KMS-11 (cell line): ENCODE measurements around the gene SKAP2.

Experiments
- H2AFZ ChIP-seq: fragments of 200-600 bp; sonication (generic); 2 replicates; pipeline ENCODE4 v1.6.1; 2016; ENCODE audit warnings: antibody characterized with exemption, mixed run types, low read depth
- H3K27ac ChIP-seq: fragments of 200-600 bp; sonication (generic); 2 replicates; pipeline ENCODE4 v1.6.1; 2016; ENCODE audit warnings: mild to moderate bottlenecking, mixed run types
- H3K27me3 ChIP-seq: fragments of 200-600 bp; sonication (generic); 2 replicates; pipeline ENCODE4 v1.6.1; 2017; ENCODE audit warnings: mild to moderate bottlenecking, low read depth, mixed run types, moderate library complexity; ENCODE audit not compliant: insufficient read depth
- H3K36me3 ChIP-seq: fragments of 200-600 bp; sonication (generic); 2 replicates; pipeline ENCODE4 v1.6.1; 2017; ENCODE audit warnings: mild to moderate bottlenecking, mixed run types; ENCODE audit not compliant: insufficient read depth
- H3K4me1 ChIP-seq: fragments of 200-600 bp; sonication (generic); 2 replicates; pipeline ENCODE4 v1.6.1; 2016; ENCODE audit warnings: mild to moderate bottlenecking, low read depth, mixed run types; ENCODE audit not compliant: poor library complexity, severe bottlenecking
- H3K4me2 ChIP-seq: fragments of 200-600 bp; sonication (generic); 2 replicates; pipeline ENCODE4 v1.7.0; 2016; ENCODE audit warnings: mild to moderate bottlenecking, mixed run types
- H3K4me3 ChIP-seq: fragments of 200-600 bp; sonication (generic); IDR thresholded peaks from 2 replicates; pipeline ENCODE4 v1.6.1; 2017; ENCODE audit warnings: low read depth, low read length, mixed read lengths; ENCODE audit not compliant: insufficient read depth
- H3K79me2 ChIP-seq: fragments of 200-600 bp; sonication (generic); 2 replicates; pipeline ENCODE4 v1.6.1; 2016; ENCODE audit warnings: low read depth, mixed run types; ENCODE audit not compliant: insufficient read depth
- H3K9ac ChIP-seq: fragments of 200-600 bp; sonication (generic); 2 replicates; pipeline ENCODE4 v1.6.1; 2016; ENCODE audit warnings: mild to moderate bottlenecking, mixed run types
- H4K20me1 ChIP-seq: fragments of 200-600 bp; sonication (generic); 2 replicates; pipeline ENCODE4 v1.6.1; 2016; ENCODE audit warnings: mild to moderate bottlenecking, mixed run types; ENCODE audit not compliant: insufficient read depth
- TF ChIP-seq, protein P1 (sequence below): fragments of 200-600 bp; sonication (generic); conservative IDR thresholded peaks from 2 replicates; pipeline ENCODE4 v1.6.1; 2017; ENCODE audit warnings: low read depth, mild to moderate bottlenecking, antibody characterized with exemption, low read length, moderate library complexity, mixed read lengths

Gene SKAP2

GRCh38 chr7:26633557-26633956 lies 230.8 kb downstream of the SKAP2 start:
- no peak overlapping the region for H3K4me3 ChIP-seq
- H2AFZ ChIP-seq: no peak overlapping the region
- TF ChIP-seq, protein P1, sequence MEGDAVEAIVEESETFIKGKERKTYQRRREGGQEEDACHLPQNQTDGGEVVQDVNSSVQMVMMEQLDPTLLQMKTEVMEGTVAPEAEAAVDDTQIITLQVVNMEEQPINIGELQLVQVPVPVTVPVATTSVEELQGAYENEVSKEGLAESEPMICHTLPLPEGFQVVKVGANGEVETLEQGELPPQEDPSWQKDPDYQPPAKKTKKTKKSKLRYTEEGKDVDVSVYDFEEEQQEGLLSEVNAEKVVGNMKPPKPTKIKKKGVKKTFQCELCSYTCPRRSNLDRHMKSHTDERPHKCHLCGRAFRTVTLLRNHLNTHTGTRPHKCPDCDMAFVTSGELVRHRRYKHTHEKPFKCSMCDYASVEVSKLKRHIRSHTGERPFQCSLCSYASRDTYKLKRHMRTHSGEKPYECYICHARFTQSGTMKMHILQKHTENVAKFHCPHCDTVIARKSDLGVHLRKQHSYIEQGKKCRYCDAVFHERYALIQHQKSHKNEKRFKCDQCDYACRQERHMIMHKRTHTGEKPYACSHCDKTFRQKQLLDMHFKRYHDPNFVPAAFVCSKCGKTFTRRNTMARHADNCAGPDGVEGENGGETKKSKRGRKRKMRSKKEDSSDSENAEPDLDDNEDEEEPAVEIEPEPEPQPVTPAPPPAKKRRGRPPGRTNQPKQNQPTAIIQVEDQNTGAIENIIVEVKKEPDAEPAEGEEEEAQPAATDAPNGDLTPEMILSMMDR: no peak
- no peaks in the 10 kb centered on the region for H4K20me1 ChIP-seq
- no peaks in the 10 kb centered on the region for H3K79me2 ChIP-seq
- no peak overlapping the region for H3K4me2 ChIP-seq
- no peak overlapping the region for H3K9ac ChIP-seq
- no peaks in the 10 kb centered on the region for H3K4me1 ChIP-seq
- no peaks in the 10 kb centered on the region for H3K27me3 ChIP-seq
- H3K36me3 ChIP-seq: no peaks in the 10 kb centered on the region
- no peak overlapping the region for H3K27ac ChIP-seq

DNA sequence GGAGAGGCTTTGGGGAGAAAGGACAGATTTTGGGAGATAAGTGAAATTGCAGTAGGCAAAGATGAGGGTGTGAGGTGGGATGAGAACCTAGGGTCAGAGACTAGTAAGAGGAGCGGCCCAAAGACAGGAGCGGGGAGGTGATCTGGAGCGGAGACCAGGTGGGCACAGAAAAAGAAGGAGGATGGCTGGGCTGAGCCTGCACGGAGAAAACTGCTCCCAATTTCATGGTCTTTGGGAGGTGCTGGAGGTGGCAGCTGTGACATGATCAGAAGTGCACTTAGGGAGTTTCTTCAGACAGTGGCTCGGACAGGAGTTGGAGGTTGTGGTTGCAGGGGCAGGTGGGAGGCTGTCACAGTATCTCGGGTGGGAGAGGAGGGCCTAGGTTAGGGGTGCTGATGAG lies 232.8 kb downstream of the SKAP2 start:
- Histone ChIP-seq H2AFZ (no peak overlapping the region), H3K27ac (no peak overlapping the region), H3K4me3 (no peak overlapping the region), H3K36me3 (no peaks in the 10 kb centered on the region), H3K4me1 (no peaks in the 10 kb centered on the region), H3K27me3 (no peaks in the 10 kb centered on the region), H3K9ac (no peak overlapping the region), H3K4me2 (no peak overlapping the region), H4K20me1 (no peaks in the 10 kb centered on the region), H3K79me2 (no peaks in the 10 kb centered on the region)
- TF ChIP-seq, protein P1: no peak

GRCh38 chr7:26630941-26631580 lies 233.3 kb downstream of the SKAP2 start:
- no peak overlapping the region for H2AFZ ChIP-seq
- H3K27me3 ChIP-seq: no peaks in the 10 kb centered on the region
- no peaks in the 10 kb centered on the region for H3K4me1 ChIP-seq
- H3K4me2 ChIP-seq: no peak overlapping the region
- no peak overlapping the region for H3K27ac ChIP-seq
- TF ChIP-seq, protein P1: no peak
- H3K4me3 ChIP-seq: no peak overlapping the region
- no peaks in the 10 kb centered on the region for H4K20me1 ChIP-seq
- no peaks in the 10 kb centered on the region for H3K79me2 ChIP-seq
- no peak overlapping the region for H3K9ac ChIP-seq
- no peaks in the 10 kb centered on the region for H3K36me3 ChIP-seq

GRCh38 chr7:26630361-26630760 lies 234.0 kb downstream of the SKAP2 start:
- no peaks in the 10 kb centered on the region for H3K36me3 ChIP-seq
- H3K4me2 ChIP-seq: no peak overlapping the region
- H4K20me1 ChIP-seq: no peaks in the 10 kb centered on the region
- TF ChIP-seq, protein P1: no peak
- H3K9ac ChIP-seq: no peak overlapping the region
- no peak overlapping the region for H2AFZ ChIP-seq
- no peaks in the 10 kb centered on the region for H3K27me3 ChIP-seq
- no peaks in the 10 kb centered on the region for H3K79me2 ChIP-seq
- H3K4me3 ChIP-seq: no peak overlapping the region
- no peak overlapping the region for H3K27ac ChIP-seq
- no peaks in the 10 kb centered on the region for H3K4me1 ChIP-seq
